ENCODE data around the gene HLA-DOB.

- TF ChIP-seq CTCF (IDR thresholded peaks at IDR 0.05; ENCODE audit: low read depth, low read length), result no peak
- TF ChIP-seq POLR2A (IDR thresholded peaks at IDR 0.05; ENCODE audit: extremely low read depth, insufficient read length), result no peak
These were observed 34.2 kb upstream of the HLA-DOB start for GRCh38 chr6:32851025-32851424.
